Stimulated activated naive CD8-positive, alpha-beta T cell treated with anti-CD3 and anti-CD28 coated beads, Interleukin-15, amount 100 ng/mL, for 72 hours (primary cell): Measurements from ENCODE around the gene COASY.
"Not testable (repeated sequence)": the region's sequence is repeated elsewhere in the genome, so short reads cannot be mapped to it uniquely, and the experiment has no call there.

Experiments used
- ATAC-seq: fragments of 150-1000 bp; cut with Tn5 transposase; 2 replicates; pipeline ENCODE4 v1.10.0; 2021; ENCODE audit warnings: mild to moderate bottlenecking, moderate library complexity
- DNase-seq, 2 donors: peaks; one replicate each; pipeline ENCODE4 v3.0.0; 2021 to 2022
- H3K27ac Mint-ChIP-seq, 2 donors: one replicate each; pipeline ENCODE4 v1.8.0; 2022; ENCODE audit warnings: mild to moderate bottlenecking in 2 of 2, mixed read lengths in 2 of 2, moderate library complexity in 2 of 2
- H3K27me3 Mint-ChIP-seq: one replicate; pipeline ENCODE4 v1.8.0; 2022; ENCODE audit warnings: mixed read lengths
- H3K4me1 Mint-ChIP-seq: one replicate; pipeline ENCODE4 v1.8.0; 2022; ENCODE audit warnings: mild to moderate bottlenecking, mixed read lengths
- H3K4me3 Mint-ChIP-seq, 2 donors: one replicate each; pipeline ENCODE4 v1.8.0; 2022; ENCODE audit warnings: mild to moderate bottlenecking in 2 of 2, mixed read lengths in 2 of 2, moderate library complexity in 1 of 2
- H3K9me3 Mint-ChIP-seq, 2 donors: one replicate each; pipeline ENCODE4 v1.8.0; 2022; ENCODE audit warnings: mixed read lengths in 2 of 2

Gene COASY

DNA sequence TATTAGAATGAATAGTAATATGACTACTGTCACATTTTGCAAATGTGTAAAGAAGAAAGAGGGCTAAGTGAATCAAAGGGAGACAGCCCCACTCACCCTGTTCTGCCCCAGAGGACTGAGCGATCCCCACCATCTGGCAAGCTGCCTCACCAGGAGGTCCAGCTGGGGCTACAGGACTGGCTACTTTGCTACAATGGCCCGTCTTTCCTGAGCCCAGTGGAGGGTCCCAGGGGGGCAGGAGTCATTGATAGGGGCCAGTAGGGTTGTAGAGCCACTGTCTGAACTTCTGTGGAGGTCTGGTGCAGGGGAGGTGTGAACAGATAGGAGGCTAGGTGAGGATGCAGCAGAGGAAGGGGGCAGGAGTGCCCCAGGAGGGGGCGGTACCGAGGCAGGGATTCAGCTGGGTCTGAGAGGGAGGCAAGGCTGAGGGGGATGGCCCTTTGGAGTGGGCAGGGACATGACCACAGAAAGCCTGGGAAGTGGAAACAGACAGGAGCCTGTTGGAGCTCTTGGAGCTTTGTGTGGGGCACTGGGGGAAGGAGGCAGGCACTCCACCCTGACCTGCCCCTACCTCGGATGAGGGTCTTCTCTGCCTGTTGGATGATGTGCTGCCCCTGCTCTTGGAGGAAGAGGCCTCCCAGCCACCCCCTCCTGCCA is 5.9 kb upstream of the COASY start:
- peaks cover 47% of the 10 kb centered on the region for H3K4me1 Mint-ChIP-seq

DNA sequence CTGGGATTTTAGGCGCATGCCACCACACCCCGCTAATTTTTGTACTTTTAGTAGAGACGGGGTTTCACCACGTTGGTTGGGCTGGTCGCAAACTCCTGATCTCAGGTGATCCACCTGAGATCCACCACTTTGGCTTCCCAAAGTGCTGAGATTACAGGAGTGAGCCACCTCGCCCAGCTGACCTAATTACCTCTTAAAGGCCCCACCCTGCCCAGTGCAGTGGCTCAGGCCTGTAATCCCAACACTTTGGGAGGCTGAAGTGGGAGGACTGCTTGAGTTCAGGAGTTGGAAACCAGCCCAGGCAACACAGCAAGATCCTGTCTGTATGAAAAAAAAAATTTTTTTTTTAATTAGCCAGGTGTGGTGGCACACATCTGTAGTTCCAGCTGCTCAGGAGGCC is 2.9 kb upstream of the COASY start:
- no peak overlapping the region for H3K27ac Mint-ChIP-seq
- no peak overlapping the region for H3K4me3 Mint-ChIP-seq
- H3K27me3 Mint-ChIP-seq = no peaks in the 10 kb centered on the region
- peaks cover 51% of the 10 kb centered on the region for H3K4me1 Mint-ChIP-seq
- DNase-seq (no peak), ATAC-seq (no peak)
- H3K9me3 Mint-ChIP-seq = no peaks in the 10 kb centered on the region

More for the DNA sequence above, 5.9 kb upstream of the COASY start:
- DNase-seq, H3K9me3 Mint-ChIP-seq, H3K27me3 Mint-ChIP-seq: not testable (repeated sequence)
- Mint-ChIP-seq H3K4me3 (peak overlapping the region in 1 of 2 donors; percentile 97), H3K27ac (peak overlapping the region in 1 of 2 donors; percentile 71)
- ATAC-seq = peak; percentile 31

DNA sequence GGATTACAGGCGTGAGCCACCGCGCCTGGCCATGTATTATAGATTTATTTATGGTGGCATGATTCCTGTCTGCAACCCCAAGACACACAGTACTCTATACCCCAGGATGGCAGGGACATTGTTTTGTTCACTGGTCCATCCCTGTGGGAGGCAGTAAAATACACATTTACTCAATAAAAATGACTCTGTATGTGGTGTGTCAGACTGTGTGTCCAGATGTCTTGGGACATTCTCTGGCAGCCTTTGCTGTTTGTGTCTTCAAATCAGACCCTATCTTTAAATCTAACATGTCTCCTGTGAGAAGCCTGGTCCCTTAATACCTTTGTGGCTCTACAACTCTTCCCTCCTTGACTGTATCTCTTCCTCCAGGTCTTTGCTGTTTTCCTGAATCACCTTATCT is 1.7 kb upstream of the COASY start:
- DNase-seq (no peak), ATAC-seq (no peak)
- no peaks in the 10 kb centered on the region for H3K9me3 Mint-ChIP-seq
- peak overlapping the region in 1 of 2 donors; percentile 36 for H3K27ac Mint-ChIP-seq
- H3K4me3 Mint-ChIP-seq = no peak overlapping the region
- H3K27me3 Mint-ChIP-seq = no peaks in the 10 kb centered on the region
- peaks cover 55% of the 10 kb centered on the region for H3K4me1 Mint-ChIP-seq

DNA sequence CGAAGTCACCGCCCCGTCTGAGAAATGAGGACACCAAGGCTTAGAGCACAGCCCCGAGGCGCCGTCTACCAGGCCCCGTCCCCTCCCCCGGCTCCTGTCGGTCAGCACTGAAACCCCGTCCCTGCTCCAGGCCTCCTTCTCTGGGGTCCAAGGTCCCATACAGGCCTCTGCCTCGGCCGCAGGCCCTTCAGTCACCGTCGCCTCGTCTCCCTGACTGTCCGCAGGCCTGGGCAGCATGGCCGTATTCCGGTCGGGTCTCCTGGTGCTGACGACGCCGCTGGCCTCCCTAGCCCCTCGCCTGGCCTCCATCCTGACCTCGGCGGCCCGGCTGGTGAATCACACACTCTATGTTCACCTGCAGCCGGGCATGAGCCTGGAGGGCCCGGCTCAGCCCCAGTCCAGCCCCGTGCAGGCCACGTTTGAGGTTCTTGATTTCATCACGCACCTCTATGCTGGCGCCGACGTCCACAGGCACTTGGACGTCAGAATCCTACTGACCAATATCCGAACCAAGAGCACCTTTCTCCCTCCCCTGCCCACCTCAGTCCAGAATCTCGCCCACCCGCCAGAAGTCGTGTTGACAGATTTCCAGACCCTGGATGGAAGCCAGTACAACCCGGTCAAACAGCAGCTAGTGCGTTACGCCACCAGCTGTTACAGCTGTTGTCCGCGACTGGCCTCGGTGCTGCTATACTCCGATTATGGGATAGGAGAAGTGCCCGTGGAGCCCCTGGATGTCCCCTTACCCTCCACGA is 617 bp downstream of the COASY start:
- no peaks in the 10 kb centered on the region for H3K27me3 Mint-ChIP-seq
- H3K27ac Mint-ChIP-seq = peak overlapping the region; percentile 97 to 99
- H3K9me3 Mint-ChIP-seq = no peaks in the 10 kb centered on the region
- peak overlapping the region; percentile 93 to 98 for H3K4me3 Mint-ChIP-seq
- DNase-seq (no peak), ATAC-seq (peak; percentile 4)
- H3K4me1 Mint-ChIP-seq = peaks cover 62% of the 10 kb centered on the region

DNA sequence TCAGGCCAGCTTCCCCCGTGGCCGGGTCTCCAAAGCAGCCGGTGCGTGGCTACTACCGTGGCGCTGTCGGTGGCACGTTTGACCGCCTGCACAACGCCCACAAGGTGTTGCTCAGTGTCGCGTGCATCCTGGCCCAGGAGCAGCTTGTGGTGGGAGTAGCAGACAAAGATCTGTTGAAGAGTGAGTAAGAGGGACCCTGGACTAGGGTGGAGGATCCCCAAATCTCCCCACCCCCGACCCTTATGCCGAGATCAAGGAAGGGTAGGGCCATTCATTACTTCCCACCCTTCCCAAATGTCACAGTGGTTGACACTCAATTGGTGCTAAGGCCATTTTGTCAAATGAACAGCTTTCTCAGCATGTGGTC is 1.2 kb downstream of the COASY start:
- ATAC-seq (no peak), DNase-seq (no peak)
- Mint-ChIP-seq H3K9me3 (no peaks in the 10 kb centered on the region), H3K4me3 (peak overlapping the region; percentile 93 to 98), H3K27ac (peak overlapping the region; percentile 81 to 99), H3K27me3 (no peaks in the 10 kb centered on the region), H3K4me1 (peaks cover 68% of the 10 kb centered on the region)

DNA sequence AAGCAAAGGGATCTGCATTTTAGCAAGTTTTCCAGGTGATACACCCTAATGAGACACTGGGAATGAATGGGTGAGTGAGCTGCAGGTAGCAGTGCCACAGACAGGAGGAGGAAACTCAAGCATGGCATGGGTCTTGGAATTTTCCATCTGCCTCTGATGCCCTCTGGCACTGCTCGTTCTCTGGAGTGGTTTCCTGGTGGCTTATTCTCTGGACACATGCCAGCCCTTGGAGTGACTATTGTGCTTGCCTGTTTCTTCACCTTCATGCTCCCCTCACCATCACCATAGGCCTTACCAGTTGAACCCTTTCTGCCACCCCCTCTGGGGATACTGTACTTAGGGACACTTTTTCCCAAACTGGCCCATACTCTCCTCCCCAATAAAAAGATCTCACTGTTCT is 1.6 kb downstream of the COASY start:
- ATAC-seq = no peak
- Mint-ChIP-seq H3K27me3 (no peaks in the 10 kb centered on the region), H3K4me3 (peak overlapping the region; percentile 93 to 98), H3K4me1 (peaks cover 71% of the 10 kb centered on the region), H3K9me3 (no peaks in the 10 kb centered on the region), H3K27ac (peak overlapping the region in 1 of 2 donors; percentile 23)
- DNase-seq = no peak

DNA sequence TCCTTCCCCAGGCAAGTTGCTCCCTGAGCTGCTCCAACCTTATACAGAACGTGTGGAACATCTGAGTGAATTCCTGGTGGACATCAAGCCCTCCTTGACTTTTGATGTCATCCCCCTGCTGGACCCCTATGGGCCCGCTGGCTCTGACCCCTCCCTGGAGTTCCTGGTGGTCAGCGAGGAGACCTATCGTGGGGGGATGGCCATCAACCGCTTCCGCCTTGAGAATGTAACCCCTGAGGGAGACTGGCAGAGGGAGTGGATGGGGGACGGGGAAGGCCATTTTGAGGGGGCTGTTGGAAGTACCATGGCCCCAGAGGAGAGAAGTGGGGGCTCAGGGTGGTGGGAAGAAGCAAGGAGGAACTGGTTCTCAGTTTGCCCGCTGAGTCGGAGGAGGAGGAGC is 2.0 kb downstream of the COASY start:
- peak overlapping the region; percentile 23 to 71 for H3K27ac Mint-ChIP-seq
- H3K27me3 Mint-ChIP-seq = no peaks in the 10 kb centered on the region
- no peaks in the 10 kb centered on the region for H3K9me3 Mint-ChIP-seq
- ATAC-seq (no peak), DNase-seq (no peak)
- H3K4me1 Mint-ChIP-seq = peaks cover 75% of the 10 kb centered on the region
- H3K4me3 Mint-ChIP-seq = peak overlapping the region; percentile 93 to 98

DNA sequence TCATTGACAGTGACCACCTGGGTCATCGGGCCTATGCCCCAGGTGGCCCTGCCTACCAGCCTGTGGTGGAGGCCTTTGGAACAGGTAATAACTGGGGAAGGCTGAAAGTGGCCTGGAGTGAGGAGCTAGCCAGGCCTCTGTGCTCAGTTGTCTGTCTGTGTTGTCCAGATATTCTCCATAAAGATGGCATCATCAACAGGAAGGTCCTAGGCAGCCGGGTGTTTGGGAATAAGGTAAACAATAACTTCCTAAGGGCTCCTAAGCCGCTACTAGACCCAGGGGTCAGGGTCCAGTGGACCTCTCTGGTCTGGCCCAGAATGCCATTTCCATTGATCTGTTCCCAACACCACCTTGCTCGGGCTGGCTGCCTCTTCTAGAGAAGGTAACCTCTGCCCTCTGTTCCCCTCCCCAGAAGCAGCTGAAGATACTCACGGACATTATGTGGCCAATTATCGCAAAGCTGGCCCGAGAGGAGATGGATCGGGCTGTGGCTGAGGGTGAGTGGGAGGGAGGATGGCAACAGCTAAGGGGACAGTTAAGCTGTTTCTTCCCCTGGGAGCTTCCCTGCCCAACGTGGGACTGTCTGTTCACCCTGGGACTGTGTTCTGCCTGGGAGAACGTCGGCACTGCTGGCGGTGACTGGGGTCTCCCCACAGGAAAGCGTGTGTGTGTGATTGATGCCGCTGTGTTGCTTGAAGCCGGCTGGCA is 3.0 kb downstream of the COASY start:
- Mint-ChIP-seq H3K27me3 (no peaks in the 10 kb centered on the region), H3K4me3 (no peak overlapping the region), H3K4me1 (peaks cover 85% of the 10 kb centered on the region), H3K9me3 (no peaks in the 10 kb centered on the region), H3K27ac (no peak overlapping the region)
- no peak for DNase-seq
- no peak for ATAC-seq

DNA sequence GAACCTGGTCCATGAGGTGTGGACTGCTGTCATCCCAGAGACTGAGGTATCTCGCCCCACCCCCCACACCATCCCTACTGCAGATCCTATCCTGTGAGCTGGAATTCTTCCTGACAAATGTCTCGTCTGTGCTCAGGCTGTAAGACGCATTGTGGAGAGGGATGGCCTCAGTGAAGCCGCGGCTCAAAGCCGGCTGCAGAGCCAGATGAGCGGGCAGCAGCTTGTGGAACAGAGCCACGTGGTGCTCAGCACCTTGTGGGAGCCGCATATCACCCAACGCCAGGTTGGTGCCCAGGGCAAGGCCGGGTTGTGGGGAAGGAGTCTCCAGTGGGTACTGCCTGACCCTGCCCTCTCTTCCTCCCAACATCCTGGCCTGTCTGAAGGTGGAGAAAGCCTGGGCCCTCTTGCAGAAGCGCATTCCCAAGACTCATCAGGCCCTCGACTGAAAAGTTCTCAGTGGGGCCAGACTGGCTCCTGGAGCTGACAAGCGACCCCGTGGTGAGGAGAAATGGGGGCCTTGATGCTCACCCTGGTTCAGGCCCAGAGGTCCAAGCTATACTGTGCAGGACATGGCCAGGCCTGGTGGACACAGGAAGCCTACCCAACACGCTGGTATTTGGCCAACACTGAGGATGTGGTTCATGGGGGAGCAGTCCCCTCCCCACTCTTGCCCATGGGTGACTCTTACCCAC is 3.7 kb downstream of the COASY start:
- peaks cover 86% of the 10 kb centered on the region for H3K4me1 Mint-ChIP-seq
- DNase-seq (no peak), ATAC-seq (no peak)
- no peaks in the 10 kb centered on the region for H3K27me3 Mint-ChIP-seq
- peak overlapping the region; percentile 93 to 94 for H3K4me3 Mint-ChIP-seq
- H3K27ac Mint-ChIP-seq = peak overlapping the region in 1 of 2 donors; percentile 95
- H3K9me3 Mint-ChIP-seq = no peaks in the 10 kb centered on the region

DNA sequence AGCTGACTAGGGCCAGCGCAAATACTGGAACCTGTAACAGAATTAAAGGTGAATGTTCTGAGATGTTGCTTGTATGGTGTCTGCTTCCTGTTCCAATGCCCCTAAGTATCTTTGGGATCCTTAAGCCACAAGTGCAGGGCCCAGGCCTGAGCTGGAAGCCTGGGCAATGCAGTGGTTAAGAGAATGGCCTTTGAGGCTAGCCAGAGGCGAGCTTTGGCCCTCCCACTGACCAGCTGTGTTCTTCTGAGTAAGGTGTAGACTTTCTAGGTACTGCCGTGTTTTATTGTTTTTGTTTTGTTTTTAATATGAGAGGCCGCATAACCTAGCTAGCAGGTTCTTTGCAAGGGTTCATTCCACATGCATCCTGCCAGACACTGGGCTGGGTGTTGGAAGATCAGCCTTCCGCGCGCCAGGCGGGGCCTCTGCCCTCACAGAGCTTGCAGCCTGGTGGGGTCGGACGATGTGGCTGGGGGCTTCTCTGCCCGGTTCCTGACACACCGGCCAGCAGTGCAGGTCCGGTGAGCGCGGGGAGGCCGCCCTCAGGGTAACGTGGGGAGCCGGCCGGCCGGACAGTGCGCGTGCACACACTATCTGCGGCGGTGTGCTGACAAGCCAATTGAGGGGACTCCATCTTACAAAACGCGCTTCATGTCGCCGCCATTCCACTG is 4.4 kb downstream of the COASY start:
- H3K4me3 Mint-ChIP-seq = peak overlapping the region; percentile 93 to 94
- H3K9me3 Mint-ChIP-seq = no peaks in the 10 kb centered on the region
- H3K4me1 Mint-ChIP-seq = peaks cover 90% of the 10 kb centered on the region
- H3K27ac Mint-ChIP-seq = peak overlapping the region; percentile 93 to 95
- no peak for ATAC-seq
- no peak for DNase-seq
- no peaks in the 10 kb centered on the region for H3K27me3 Mint-ChIP-seq

DNA sequence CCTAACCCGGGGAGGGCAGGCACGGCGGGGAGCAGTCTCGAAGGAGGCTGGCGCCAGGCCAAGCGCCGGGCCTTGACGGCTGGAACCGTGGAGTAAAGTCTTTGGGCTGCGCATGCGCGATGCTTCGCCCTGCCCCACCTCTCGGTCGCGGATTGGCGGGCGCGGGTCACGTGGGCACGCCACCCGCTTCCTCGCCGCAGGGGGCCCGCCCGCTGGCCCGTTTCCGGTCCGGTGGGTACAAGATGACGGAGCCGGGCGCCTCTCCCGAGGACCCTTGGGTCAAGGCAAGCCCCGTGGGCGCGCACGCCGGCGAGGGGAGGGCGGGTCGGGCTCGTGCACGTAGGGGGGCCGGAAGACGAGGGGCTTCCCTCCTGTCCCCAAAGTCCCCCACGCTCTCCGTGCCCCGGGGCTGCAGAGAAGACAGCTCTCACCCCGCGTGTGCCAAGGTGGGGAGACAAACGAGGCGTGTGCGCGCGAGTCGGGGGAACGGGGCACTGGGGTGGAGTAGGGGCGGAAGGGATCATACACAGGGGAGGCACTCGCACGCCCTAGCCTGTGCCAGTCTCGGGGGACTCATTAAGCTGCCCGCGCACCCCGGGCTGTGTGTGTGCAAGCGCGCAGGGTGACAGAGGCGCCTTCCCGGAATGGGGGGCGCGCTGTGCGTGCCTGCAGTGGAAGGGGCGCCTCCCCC is 5.1 kb downstream of the COASY start, which contains the start of gene MLX:
Gene MLX (plus strand): TSS at position 218 of the 691 bp plus-strand sequence. CDS start 25 bp downstream, at position 243.
- Mint-ChIP-seq H3K4me1 (peaks cover 89% of the 10 kb centered on the region), H3K4me3 (peak within 1 kb of the TSS; percentile 93 to 94), H3K27ac (peak within 1 kb of the TSS; percentile 93 to 95), H3K27me3 (no peaks in the 10 kb centered on the region), H3K9me3 (no peaks in the 10 kb centered on the region)
- DNase-seq (peak; percentile 92 to 94), ATAC-seq (peak; percentile 82)

DNA sequence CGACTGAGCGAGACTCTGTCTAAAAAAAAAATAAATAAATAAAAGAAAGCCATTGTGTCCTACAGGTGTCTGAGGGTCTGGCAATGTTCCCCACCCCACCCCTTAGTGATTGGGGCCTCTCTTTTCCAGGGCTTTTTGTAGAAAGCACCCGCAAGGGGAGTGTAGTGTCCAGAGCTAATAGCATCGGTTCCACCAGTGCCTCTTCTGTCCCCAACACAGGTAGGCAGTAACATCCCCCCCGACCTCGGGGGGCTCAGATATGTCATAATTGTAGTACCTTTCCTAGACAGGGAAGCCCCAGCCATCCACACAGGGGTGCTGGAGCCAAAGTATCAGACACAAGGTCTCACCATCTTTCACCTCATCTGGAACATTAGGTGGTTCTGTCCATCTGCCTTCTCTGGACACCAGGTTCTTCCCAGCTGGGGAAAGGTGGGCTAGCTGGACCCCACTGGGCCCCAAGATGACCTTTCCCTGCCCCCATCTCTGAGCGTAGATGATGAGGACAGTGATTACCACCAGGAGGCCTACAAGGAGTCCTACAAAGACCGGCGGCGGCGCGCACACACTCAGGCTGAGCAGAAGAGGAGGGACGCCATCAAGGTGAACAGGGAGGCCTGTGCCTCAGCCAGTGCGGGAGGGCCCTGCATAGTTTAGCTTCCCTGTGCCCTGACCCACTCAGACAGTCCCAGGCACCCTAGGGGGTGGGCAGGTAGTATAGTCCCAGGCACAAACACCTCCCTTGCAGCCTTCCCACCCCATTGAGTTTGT is 6.6 kb downstream of the COASY start:
- H3K4me1 Mint-ChIP-seq = peaks cover 90% of the 10 kb centered on the region
- no peaks in the 10 kb centered on the region for H3K27me3 Mint-ChIP-seq
- H3K9me3 Mint-ChIP-seq = no peaks in the 10 kb centered on the region
- H3K27ac Mint-ChIP-seq = peak overlapping the region in 1 of 2 donors; percentile 95
- DNase-seq (no peak), ATAC-seq (no peak)
- H3K4me3 Mint-ChIP-seq = peak overlapping the region; percentile 46 to 94

DNA sequence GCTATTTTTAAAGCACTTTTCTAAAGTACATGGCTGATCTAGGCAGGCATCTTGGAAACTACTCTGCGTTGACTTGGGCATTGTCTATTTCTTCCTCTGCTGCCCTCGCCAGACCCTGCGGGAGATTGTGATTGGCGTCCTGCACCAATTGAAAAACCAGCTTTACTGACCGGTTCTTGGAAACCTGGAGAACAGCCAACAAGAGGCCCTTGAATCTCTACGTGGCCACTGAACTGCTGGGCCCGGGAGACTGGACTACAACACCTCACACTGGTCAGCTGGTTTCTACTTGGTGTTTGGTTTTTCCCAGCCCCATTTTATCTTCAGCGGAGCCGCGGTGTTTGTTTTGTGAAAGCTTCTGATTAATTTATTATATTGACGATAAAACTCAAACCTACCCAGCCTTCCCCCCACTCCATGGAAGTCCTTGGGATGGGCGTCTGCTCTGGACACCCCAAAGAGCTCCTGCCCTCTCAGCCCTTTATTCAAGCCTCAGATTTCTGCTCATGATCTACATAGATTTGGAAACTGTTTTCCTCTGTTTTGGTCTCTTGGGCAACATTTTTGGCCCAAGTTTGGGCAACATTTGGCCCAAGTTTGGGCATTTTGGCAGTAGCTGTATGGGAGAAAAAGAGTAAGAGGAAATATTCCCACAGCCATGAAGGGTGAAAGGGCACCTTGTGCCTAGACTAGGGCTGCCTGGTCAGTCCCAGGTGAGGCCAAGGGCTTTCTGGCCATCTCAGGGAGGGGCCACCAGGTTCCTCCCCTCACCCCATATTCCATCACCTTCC is 9.7 kb downstream of the COASY start:
- Mint-ChIP-seq H3K4me3 (no peak overlapping the region), H3K27ac (peak overlapping the region in 1 of 2 donors; percentile 63), H3K27me3 (no peaks in the 10 kb centered on the region), H3K4me1 (peaks cover 88% of the 10 kb centered on the region), H3K9me3 (no peaks in the 10 kb centered on the region)
- ATAC-seq (no peak), DNase-seq (no peak)
